ENCODE measurements around the gene EML6. TPM values are rescaled to one million over a fixed set of nuclear protein-coding genes. Genes with fewer than 3 reads are reported as not detected.

The EML6 gene
- total and polyA plus RNA-seq, 10 of the 15 experiments (the other 5 are each of a cell fraction or from before 2014, with no cell fraction given) = 0.09 to 0.67 (median 0.21) TPM

DNA sequence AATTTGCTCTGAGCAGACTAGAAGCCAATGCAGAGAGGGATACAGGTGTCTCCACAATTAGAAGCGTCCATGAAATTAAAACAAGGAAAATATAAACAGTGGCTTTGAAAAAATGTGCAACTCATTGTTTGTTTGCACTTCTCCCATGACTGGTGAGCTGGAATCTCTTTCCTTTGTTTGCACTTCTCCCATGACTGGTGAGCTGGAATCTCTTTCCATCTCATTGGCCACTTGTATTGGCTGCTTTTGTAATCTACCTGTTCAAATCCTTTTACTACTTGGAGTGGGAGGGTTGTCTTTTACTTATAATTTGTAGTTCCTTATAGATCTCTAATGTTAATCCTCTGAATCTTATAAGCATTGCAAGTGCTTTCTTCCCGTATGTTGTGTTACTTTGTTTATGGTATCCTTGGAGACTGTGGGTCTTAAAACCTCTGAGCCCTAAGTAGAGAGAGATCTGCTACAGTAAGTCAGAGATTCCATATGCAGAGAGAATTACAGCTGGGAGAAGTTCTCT lies 232.7 kb downstream of the EML6 start:
- 79% methylated on average over 2 of the region's 2 CpGs for WGBS (ENCODE audit: insufficient coverage, insufficient replicate concordance, low lambda C conversion rate, missing lambda C conversion rate)
- Histone ChIP-seq H3K4me2 (ENCODE audit: control insufficient read depth, insufficient read depth) (no peak overlapping the region), H3K79me2 (ENCODE audit: control insufficient read depth, insufficient read depth, low read length) (no peaks in the 10 kb centered on the region), H3K9ac (ENCODE audit: control insufficient read depth, insufficient read depth, low read length) (no peak overlapping the region), H3K4me1 (ENCODE audit: control insufficient read depth, insufficient read depth, low read length) (no peaks in the 10 kb centered on the region; the same call in 1 of the 2 replicates), H3K36me3 (ENCODE audit: control insufficient read depth in 2 of 2, insufficient read depth in 2 of 2, low read length in 1 of 2) (no peaks in the 10 kb centered on the region), H3K27me3 (replicated peaks in 1 of 2; ENCODE audit: control insufficient read depth in 2 of 2, insufficient read depth in 2 of 2, low read length in 1 of 2) (no peaks in the 10 kb centered on the region), H2AFZ (ENCODE audit: control insufficient read depth, low read depth, low read length) (no peak overlapping the region), H3K9me3 (replicated peaks; ENCODE audit: control insufficient read depth, insufficient read depth, low read length) (no peaks in the 10 kb centered on the region), H3K4me3 (no peak overlapping the region), H3K27ac (ENCODE audit: control insufficient read depth, insufficient read depth) (no peak overlapping the region), H4K20me1 (ENCODE audit: control insufficient read depth, insufficient read depth) (no peaks in the 10 kb centered on the region)
- no peak for ATAC-seq
- in situ Hi-C loops (cut with MboI) = no loop called here
- CTCF ChIA-PET = interaction anchor here (0.6 to 2.2 kb wide), 4 partner anchors 20 to 212 kb away, joined by 3 to 9 read pairs (median 5); no protein-coding TSS in a partner anchor
- FAIRE-seq = no peak
- SMC1A ChIA-PET (ENCODE audit: uncharacterized antibody, unreplicated experiment) = interaction anchor here (0.8 to 1.9 kb wide), 4 partner anchors 15 to 23 kb away, joined by 3 to 15 read pairs (median 4); no protein-coding TSS in a partner anchor
- POLR2A ChIA-PET = interaction anchor here (0.6 kb wide), 1 partner anchor 108 kb away, joined by 3 read pairs; no protein-coding TSS in a partner anchor
- RAD21 ChIA-PET (ENCODE audit: unreplicated experiment) = interaction anchor here (1.0 to 2.6 kb wide), 2 partner anchors 20 to 51 kb away, joined by 3 to 13 read pairs; no protein-coding TSS in a partner anchor
- no TSS peak for BruUV-seq (replicated peaks)
- DNase-seq (ENCODE audit: low read depth, low spot score) = no peak
- intact Hi-C loops (cut with micrococcal nuclease; ENCODE audit: unreplicated experiment) = no loop called here
- TF ChIP-seq, protein P1, sequence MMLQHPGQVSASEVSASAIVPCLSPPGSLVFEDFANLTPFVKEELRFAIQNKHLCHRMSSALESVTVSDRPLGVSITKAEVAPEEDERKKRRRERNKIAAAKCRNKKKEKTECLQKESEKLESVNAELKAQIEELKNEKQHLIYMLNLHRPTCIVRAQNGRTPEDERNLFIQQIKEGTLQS (IDR thresholded peaks at IDR 0.05; ENCODE audit: borderline replicate concordance, extremely low read depth, low read depth, low read length) = no peak
- TF ChIP-seq, protein P2, sequence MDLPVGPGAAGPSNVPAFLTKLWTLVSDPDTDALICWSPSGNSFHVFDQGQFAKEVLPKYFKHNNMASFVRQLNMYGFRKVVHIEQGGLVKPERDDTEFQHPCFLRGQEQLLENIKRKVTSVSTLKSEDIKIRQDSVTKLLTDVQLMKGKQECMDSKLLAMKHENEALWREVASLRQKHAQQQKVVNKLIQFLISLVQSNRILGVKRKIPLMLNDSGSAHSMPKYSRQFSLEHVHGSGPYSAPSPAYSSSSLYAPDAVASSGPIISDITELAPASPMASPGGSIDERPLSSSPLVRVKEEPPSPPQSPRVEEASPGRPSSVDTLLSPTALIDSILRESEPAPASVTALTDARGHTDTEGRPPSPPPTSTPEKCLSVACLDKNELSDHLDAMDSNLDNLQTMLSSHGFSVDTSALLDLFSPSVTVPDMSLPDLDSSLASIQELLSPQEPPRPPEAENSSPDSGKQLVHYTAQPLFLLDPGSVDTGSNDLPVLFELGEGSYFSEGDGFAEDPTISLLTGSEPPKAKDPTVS (IDR thresholded peaks at IDR 0.05; ENCODE audit: low read depth, low read length) = no peak
- TF ChIP-seq, protein P3, sequence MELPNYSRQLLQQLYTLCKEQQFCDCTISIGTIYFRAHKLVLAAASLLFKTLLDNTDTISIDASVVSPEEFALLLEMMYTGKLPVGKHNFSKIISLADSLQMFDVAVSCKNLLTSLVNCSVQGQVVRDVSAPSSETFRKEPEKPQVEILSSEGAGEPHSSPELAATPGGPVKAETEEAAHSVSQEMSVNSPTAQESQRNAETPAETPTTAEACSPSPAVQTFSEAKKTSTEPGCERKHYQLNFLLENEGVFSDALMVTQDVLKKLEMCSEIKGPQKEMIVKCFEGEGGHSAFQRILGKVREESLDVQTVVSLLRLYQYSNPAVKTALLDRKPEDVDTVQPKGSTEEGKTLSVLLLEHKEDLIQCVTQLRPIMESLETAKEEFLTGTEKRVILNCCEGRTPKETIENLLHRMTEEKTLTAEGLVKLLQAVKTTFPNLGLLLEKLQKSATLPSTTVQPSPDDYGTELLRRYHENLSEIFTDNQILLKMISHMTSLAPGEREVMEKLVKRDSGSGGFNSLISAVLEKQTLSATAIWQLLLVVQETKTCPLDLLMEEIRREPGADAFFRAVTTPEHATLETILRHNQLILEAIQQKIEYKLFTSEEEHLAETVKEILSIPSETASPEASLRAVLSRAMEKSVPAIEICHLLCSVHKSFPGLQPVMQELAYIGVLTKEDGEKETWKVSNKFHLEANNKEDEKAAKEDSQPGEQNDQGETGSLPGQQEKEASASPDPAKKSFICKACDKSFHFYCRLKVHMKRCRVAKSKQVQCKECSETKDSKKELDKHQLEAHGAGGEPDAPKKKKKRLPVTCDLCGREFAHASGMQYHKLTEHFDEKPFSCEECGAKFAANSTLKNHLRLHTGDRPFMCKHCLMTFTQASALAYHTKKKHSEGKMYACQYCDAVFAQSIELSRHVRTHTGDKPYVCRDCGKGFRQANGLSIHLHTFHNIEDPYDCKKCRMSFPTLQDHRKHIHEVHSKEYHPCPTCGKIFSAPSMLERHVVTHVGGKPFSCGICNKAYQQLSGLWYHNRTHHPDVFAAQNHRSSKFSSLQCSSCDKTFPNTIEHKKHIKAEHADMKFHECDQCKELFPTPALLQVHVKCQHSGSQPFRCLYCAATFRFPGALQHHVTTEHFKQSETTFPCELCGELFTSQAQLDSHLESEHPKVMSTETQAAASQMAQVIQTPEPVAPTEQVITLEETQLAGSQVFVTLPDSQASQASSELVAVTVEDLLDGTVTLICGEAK (IDR thresholded peaks at IDR 0.05; ENCODE audit: borderline replicate concordance) = no peak
- no peak for TF ChIP-seq CHD1 (IDR thresholded peaks at IDR 0.05; ENCODE audit: low read depth, low read length)
- TF ChIP-seq NFXL1 (IDR thresholded peaks at IDR 0.05; ENCODE audit: borderline replicate concordance) = no peak
- TF ChIP-seq, protein P4, sequence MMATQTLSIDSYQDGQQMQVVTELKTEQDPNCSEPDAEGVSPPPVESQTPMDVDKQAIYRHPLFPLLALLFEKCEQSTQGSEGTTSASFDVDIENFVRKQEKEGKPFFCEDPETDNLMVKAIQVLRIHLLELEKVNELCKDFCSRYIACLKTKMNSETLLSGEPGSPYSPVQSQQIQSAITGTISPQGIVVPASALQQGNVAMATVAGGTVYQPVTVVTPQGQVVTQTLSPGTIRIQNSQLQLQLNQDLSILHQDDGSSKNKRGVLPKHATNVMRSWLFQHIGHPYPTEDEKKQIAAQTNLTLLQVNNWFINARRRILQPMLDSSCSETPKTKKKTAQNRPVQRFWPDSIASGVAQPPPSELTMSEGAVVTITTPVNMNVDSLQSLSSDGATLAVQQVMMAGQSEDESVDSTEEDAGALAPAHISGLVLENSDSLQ (IDR thresholded peaks at IDR 0.05) = no peak
- TF ChIP-seq, protein P5, sequence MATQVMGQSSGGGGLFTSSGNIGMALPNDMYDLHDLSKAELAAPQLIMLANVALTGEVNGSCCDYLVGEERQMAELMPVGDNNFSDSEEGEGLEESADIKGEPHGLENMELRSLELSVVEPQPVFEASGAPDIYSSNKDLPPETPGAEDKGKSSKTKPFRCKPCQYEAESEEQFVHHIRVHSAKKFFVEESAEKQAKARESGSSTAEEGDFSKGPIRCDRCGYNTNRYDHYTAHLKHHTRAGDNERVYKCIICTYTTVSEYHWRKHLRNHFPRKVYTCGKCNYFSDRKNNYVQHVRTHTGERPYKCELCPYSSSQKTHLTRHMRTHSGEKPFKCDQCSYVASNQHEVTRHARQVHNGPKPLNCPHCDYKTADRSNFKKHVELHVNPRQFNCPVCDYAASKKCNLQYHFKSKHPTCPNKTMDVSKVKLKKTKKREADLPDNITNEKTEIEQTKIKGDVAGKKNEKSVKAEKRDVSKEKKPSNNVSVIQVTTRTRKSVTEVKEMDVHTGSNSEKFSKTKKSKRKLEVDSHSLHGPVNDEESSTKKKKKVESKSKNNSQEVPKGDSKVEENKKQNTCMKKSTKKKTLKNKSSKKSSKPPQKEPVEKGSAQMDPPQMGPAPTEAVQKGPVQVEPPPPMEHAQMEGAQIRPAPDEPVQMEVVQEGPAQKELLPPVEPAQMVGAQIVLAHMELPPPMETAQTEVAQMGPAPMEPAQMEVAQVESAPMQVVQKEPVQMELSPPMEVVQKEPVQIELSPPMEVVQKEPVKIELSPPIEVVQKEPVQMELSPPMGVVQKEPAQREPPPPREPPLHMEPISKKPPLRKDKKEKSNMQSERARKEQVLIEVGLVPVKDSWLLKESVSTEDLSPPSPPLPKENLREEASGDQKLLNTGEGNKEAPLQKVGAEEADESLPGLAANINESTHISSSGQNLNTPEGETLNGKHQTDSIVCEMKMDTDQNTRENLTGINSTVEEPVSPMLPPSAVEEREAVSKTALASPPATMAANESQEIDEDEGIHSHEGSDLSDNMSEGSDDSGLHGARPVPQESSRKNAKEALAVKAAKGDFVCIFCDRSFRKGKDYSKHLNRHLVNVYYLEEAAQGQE (IDR thresholded peaks at IDR 0.05; ENCODE audit: low read depth, low read length) = no peak
- no peak for TF ChIP-seq RUNX3 (IDR thresholded peaks at IDR 0.05; ENCODE audit: low read length)
- TF ChIP-seq ZBED1 (IDR thresholded peaks at IDR 0.05; ENCODE audit: borderline replicate concordance) = no peak
- no peak for TF ChIP-seq CREM (IDR thresholded peaks at IDR 0.05; ENCODE audit: low read depth)
- no peak for TF ChIP-seq MEF2B (IDR thresholded peaks at IDR 0.05; ENCODE audit: partially characterized antibody, poor library complexity, severe bottlenecking)
- TF ChIP-seq NFYB (IDR thresholded peaks at IDR 0.05; ENCODE audit: insufficient read depth, low read depth, low read length) = no peak
- TF ChIP-seq FOXM1 (IDR thresholded peaks at IDR 0.05; ENCODE audit: low read depth, low read length) = no peak

Data from GM12878 (cell line).